HCEC 1CT (cell line): Measurements from ENCODE around the gene ROR1.

Experiments used
- DNase-seq: peaks from one replicate; pipeline ENCODE4 v3.0.0-alpha.2; 2017

The ROR1 gene

GRCh38 chr1:63773815-63774616, at the start of gene ROR1:
TSS of gene ROR1 (plus strand) at chr1:63774017.
- DNase-seq, result peak; percentile 89

- no peak for DNase-seq
These were observed 49.4 kb upstream of the ROR1 start for GRCh38 chr1:63724375-63724899.

GRCh38 chr1:63728611-63729226, 45.1 kb upstream of the ROR1 start:
- no peak for DNase-seq

GRCh38 chr1:63729227-63729620, 44.6 kb upstream of the ROR1 start:
- no peak for DNase-seq

- DNase-seq, result no peak
These were observed 43.6 kb upstream of the ROR1 start for GRCh38 chr1:63730211-63730610.

GRCh38 chr1:63731117-63732043, 42.4 kb upstream of the ROR1 start:
- DNase-seq, result peak; percentile 96

- peak; percentile 31 for DNase-seq
These were observed 41.2 kb upstream of the ROR1 start for GRCh38 chr1:63732666-63733065.

- no peak for DNase-seq
These were observed 35.0 kb upstream of the ROR1 start for GRCh38 chr1:63738772-63739171.

GRCh38 chr1:63739452-63739851, 34.4 kb upstream of the ROR1 start:
- no peak for DNase-seq

GRCh38 chr1:63740432-63740831, 33.4 kb upstream of the ROR1 start:
- DNase-seq, result no peak

GRCh38 chr1:63742526-63742925, 31.3 kb upstream of the ROR1 start:
- no peak for DNase-seq

- DNase-seq, result no peak
These were observed 30.0 kb upstream of the ROR1 start for GRCh38 chr1:63743781-63744180.

- DNase-seq, result no peak
These were observed 27.5 kb upstream of the ROR1 start for GRCh38 chr1:63746129-63746864.

- DNase-seq, result no peak
These were observed 26.4 kb upstream of the ROR1 start for GRCh38 chr1:63747445-63747844.

GRCh38 chr1:63748046-63748580, 25.7 kb upstream of the ROR1 start:
- DNase-seq, result no peak

GRCh38 chr1:63748641-63749040, 25.2 kb upstream of the ROR1 start:
- DNase-seq, result no peak

GRCh38 chr1:63750721-63751120, 23.1 kb upstream of the ROR1 start:
- DNase-seq, result no peak

GRCh38 chr1:63752176-63752575, 21.6 kb upstream of the ROR1 start:
- DNase-seq, result no peak

GRCh38 chr1:63753591-63753990, 20.2 kb upstream of the ROR1 start:
- no peak for DNase-seq

- no peak for DNase-seq
These were observed 17.0 kb upstream of the ROR1 start for GRCh38 chr1:63756839-63757238.

- DNase-seq, result no peak
These were observed 16.5 kb upstream of the ROR1 start for GRCh38 chr1:63757334-63757733.

GRCh38 chr1:63758791-63759190, 15.0 kb upstream of the ROR1 start:
- no peak for DNase-seq
